SJCRH30 (cell line): Measurements from ENCODE around the gene CIT. TPM values are rescaled to one million over a fixed set of nuclear protein-coding genes. Genes with fewer than 3 reads are reported as not detected.
A peak's percentile ranks its signal among the peaks of the same experiment; 100 is the strongest.

Source experiments
- DNase-seq, 2 experiments: peaks; one replicate each; pipeline ENCODE4 v3.0.0-alpha.2; 2015 to 2020
- H3K27ac ChIP-seq: fragments of 250-450 bp; sonication (Bioruptor Pico); 2 replicates; pipeline ENCODE4 v1.5.1; 2020; ENCODE audit warnings: mild to moderate bottlenecking, moderate library complexity
- H3K27me3 ChIP-seq: fragments of 250-450 bp; sonication (Bioruptor Pico); 2 replicates; pipeline ENCODE4 v1.5.1; 2020; ENCODE audit warnings: mild to moderate bottlenecking, moderate library complexity
- H3K36me3 ChIP-seq: fragments of 250-450 bp; sonication (Bioruptor Pico); 2 replicates; pipeline ENCODE4 v1.5.1; 2020; ENCODE audit warnings: mild to moderate bottlenecking, moderate library complexity
- H3K4me1 ChIP-seq: fragments of 250-450 bp; sonication (Bioruptor Pico); 2 replicates; pipeline ENCODE4 v1.5.1; 2020; ENCODE audit warnings: mild to moderate bottlenecking, moderate library complexity
- H3K4me3 ChIP-seq: fragments of 250-450 bp; sonication (Bioruptor Pico); 2 replicates; pipeline ENCODE4 v1.5.1; 2020; ENCODE audit warnings: mild to moderate bottlenecking, moderate library complexity
- H3K9me3 ChIP-seq: fragments of 250-450 bp; sonication (Bioruptor Pico); replicated peaks from 2 replicates; pipeline ENCODE4 v1.5.1; 2020; ENCODE audit warnings: mild to moderate bottlenecking, moderate library complexity
- total RNA-seq: library from RNA; depleted of rRNA; stranded (reverse); fragments of >200 nt; shearing (Covaris generic); gene quantifications from 2 replicates; pipeline ENCODE4 v1.2.3, GENCODE V29; 2014

The CIT gene
- total RNA-seq, 1 experiment from 2014 or later = 43.7 TPM

- no peaks in the 10 kb centered on the region for H3K9me3 ChIP-seq
- no peak overlapping the region for H3K4me3 ChIP-seq
- H3K27ac ChIP-seq = no peak overlapping the region
- no peaks in the 10 kb centered on the region for H3K27me3 ChIP-seq
- H3K36me3 ChIP-seq = peaks cover 32% of the 10 kb centered on the region
- no peaks in the 10 kb centered on the region for H3K4me1 ChIP-seq
- no peak for DNase-seq
These were observed 195.1 kb downstream of the CIT start for GRCh38 chr12:119681728-119682638.

DNA sequence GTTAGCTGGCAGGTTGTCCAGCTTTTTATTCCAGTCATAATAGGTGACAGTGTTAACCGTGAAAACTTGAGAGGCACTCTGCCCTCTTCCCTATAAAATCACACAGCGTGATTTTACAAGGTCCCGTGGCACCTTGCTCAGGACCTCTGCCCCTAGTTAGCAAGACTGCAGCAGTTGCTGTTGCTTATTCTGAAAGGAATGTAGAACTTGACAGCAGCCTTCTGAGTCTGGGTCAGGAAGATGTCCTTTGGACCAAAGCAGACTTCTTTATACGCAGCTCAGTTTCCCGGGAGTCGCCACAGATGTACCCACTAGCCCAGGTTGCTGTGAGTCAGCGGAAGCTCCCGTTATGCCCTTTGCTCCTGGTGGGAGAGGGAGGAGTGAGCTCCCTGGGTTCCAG is 196.0 kb downstream of the CIT start:
- no peaks in the 10 kb centered on the region for H3K9me3 ChIP-seq
- no peak for DNase-seq
- H3K36me3 ChIP-seq = peaks cover 39% of the 10 kb centered on the region
- H3K27me3 ChIP-seq = no peaks in the 10 kb centered on the region
- no peak overlapping the region for H3K27ac ChIP-seq
- H3K4me3 ChIP-seq = no peak overlapping the region
- no peaks in the 10 kb centered on the region for H3K4me1 ChIP-seq

DNA sequence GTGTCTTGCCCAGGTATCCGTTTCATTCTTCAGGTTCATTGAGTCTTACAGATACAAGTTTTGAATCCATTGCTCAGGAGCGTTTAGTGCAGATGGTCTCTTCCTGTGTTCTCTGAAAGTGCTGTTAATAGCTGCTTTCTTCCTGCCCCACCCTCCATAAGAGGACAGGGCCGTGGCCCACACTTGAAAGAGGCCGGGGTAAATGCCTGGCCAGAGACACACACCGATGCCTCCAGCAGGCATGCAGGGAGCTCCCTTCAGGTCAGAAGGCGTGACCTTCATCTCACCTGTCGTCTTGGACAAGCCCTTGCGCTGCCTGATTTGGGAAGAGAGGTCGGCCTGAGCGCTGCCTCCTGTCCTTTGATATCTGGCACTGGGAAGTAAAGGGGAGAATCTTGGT is 197.6 kb downstream of the CIT start:
- Histone ChIP-seq H3K27ac (no peak overlapping the region), H3K27me3 (no peaks in the 10 kb centered on the region), H3K4me3 (no peak overlapping the region), H3K4me1 (no peaks in the 10 kb centered on the region), H3K9me3 (no peaks in the 10 kb centered on the region), H3K36me3 (peaks cover 52% of the 10 kb centered on the region)
- no peak for DNase-seq

DNA sequence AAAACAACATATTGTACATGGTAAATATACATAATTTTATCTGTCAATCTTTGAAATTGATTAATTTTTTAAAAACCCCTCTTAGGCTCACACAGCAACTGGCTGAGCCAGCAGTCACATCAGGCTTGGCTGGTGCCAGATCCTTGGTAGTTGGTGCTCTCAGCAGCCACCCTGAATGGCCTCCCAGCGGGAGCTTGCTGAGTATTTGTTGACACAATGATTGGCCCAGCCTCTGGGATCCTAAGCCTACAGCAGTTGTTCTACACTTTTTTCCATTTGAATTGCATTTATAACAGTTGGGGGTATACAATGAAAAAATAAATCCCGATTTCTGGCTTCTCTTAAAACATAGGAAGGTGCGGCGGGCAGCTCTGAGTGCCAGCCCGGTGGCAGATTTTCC is 198.0 kb downstream of the CIT start:
- peaks cover 55% of the 10 kb centered on the region for H3K36me3 ChIP-seq
- no peak for DNase-seq
- no peak overlapping the region for H3K27ac ChIP-seq
- H3K27me3 ChIP-seq = no peaks in the 10 kb centered on the region
- no peaks in the 10 kb centered on the region for H3K9me3 ChIP-seq
- H3K4me1 ChIP-seq = no peaks in the 10 kb centered on the region
- H3K4me3 ChIP-seq = no peak overlapping the region

DNA sequence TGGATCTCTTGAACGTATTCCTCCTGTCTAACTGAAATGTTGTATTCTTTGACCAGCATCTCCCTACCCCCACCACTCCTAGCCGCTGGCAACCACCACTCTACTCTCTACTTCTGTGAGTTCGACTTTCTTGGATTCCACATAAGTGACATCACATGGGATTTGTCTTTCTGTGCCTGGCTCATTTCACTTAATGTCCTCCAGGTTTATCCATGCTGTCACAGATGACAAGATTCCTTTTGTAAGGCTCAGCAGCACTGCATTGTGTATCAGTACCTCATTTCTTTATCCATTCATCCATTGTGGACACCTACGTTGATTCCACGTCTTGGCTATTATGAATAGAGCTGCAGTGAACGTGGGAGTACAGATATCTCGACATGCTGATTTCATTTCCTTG is 198.7 kb downstream of the CIT start:
- peaks cover 61% of the 10 kb centered on the region for H3K36me3 ChIP-seq
- H3K9me3 ChIP-seq = no peaks in the 10 kb centered on the region
- no peaks in the 10 kb centered on the region for H3K4me1 ChIP-seq
- H3K27me3 ChIP-seq = no peaks in the 10 kb centered on the region
- no peak overlapping the region for H3K4me3 ChIP-seq
- no peak overlapping the region for H3K27ac ChIP-seq
- DNase-seq = no peak

DNA sequence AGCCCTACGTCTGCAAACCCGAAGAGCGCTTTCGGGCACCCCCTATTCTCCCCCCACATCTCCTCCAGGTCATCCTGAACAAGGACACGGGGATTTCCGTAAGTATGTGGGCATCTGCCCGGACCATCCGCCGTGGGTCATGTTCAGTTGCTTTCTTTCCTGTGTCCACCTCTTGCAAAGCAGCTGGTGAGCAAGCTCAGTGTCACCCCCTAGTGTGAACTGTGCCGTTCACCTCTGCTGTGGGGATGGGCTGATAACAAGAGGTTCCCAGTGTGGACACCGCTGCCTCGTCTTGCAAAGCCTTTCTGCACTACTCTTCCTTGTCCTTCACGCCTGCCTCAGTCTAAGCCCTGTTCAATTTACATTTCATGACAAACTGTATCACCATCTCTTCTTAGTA is 200.5 kb downstream of the CIT start:
- H3K9me3 ChIP-seq = no peaks in the 10 kb centered on the region
- peaks cover 70% of the 10 kb centered on the region for H3K36me3 ChIP-seq
- H3K27me3 ChIP-seq = no peaks in the 10 kb centered on the region

DNA sequence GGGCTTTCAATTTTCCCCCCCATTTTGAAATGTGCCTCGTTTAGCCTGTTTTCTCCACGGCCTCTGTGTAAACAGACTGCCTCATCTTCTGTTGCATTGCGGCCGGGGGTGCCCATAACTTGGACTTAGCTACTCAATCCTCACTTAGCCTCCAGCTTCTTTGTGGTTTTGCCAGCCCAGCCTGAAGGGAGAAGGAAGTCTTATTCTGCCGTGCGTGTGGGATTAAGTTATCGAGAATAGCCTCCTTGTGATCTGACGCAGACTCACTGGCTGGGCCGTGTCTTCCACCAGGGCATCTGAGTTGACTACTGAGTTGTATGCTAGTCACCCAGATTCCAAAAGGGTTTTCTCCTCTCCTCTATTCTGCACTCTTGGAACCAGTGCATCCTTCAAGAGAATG is 201.1 kb downstream of the CIT start:
- Histone ChIP-seq H3K27me3 (no peaks in the 10 kb centered on the region), H3K4me1 (no peaks in the 10 kb centered on the region), H3K4me3 (no peak overlapping the region), H3K36me3 (peaks cover 69% of the 10 kb centered on the region), H3K27ac (no peak overlapping the region), H3K9me3 (no peaks in the 10 kb centered on the region)
- DNase-seq = no peak

More for the DNA sequence above, 200.5 kb downstream of the CIT start:
- DNase-seq = no peak
- H3K4me3 ChIP-seq = no peak overlapping the region
- no peaks in the 10 kb centered on the region for H3K4me1 ChIP-seq
- no peak overlapping the region for H3K27ac ChIP-seq

- Histone ChIP-seq H3K27ac (no peak overlapping the region), H3K9me3 (no peaks in the 10 kb centered on the region), H3K36me3 (peaks cover 67% of the 10 kb centered on the region), H3K27me3 (no peaks in the 10 kb centered on the region), H3K4me3 (no peak overlapping the region), H3K4me1 (no peaks in the 10 kb centered on the region)
- DNase-seq = no peak
These were observed 202.6 kb downstream of the CIT start for GRCh38 chr12:119674560-119674959.

GRCh38 chr12:119673634-119674033 is 203.5 kb downstream of the CIT start:
- H3K36me3 ChIP-seq = peaks cover 65% of the 10 kb centered on the region
- H3K27me3 ChIP-seq = no peaks in the 10 kb centered on the region
- H3K9me3 ChIP-seq = no peaks in the 10 kb centered on the region
- no peak overlapping the region for H3K27ac ChIP-seq
- H3K4me1 ChIP-seq = peaks cover 1% of the 10 kb centered on the region
- no peak for DNase-seq
- no peak overlapping the region for H3K4me3 ChIP-seq

GRCh38 chr12:119672194-119672593 is 204.9 kb downstream of the CIT start:
- DNase-seq = no peak
- Histone ChIP-seq H3K27me3 (no peaks in the 10 kb centered on the region), H3K36me3 (peaks cover 57% of the 10 kb centered on the region), H3K9me3 (no peaks in the 10 kb centered on the region), H3K4me3 (no peak overlapping the region), H3K4me1 (peaks cover 3% of the 10 kb centered on the region), H3K27ac (no peak overlapping the region)

DNA sequence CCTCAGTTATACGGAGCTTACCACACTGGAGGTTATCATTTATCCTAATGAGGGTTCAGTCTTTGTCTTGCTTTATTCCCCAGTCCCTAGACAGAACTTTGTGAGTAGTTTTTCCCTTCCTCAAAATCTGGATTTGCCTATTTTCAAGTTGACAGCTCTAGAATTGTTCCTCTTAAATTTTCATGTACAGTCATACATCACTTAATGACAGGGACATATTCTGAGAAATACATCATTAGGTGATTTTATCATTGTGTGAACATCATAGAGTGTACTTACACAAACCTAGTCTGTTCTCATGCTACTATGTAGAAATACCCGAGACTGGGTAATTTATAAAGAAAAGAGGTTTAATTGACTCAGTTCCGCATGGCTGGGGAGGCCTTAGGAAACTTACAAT is 206.1 kb downstream of the CIT start:
- DNase-seq = no peak
- Histone ChIP-seq H3K27me3 (no peaks in the 10 kb centered on the region), H3K4me3 (no peak overlapping the region), H3K9me3 (no peaks in the 10 kb centered on the region), H3K27ac (no peak overlapping the region), H3K4me1 (peaks cover 3% of the 10 kb centered on the region), H3K36me3 (peaks cover 50% of the 10 kb centered on the region)

GRCh38 chr12:119669744-119670472 is 207.2 kb downstream of the CIT start:
- Histone ChIP-seq H3K27me3 (no peaks in the 10 kb centered on the region), H3K4me3 (no peak overlapping the region), H3K27ac (no peak overlapping the region), H3K9me3 (no peaks in the 10 kb centered on the region), H3K4me1 (peaks cover 3% of the 10 kb centered on the region), H3K36me3 (peaks cover 39% of the 10 kb centered on the region)
- no peak for DNase-seq

DNA sequence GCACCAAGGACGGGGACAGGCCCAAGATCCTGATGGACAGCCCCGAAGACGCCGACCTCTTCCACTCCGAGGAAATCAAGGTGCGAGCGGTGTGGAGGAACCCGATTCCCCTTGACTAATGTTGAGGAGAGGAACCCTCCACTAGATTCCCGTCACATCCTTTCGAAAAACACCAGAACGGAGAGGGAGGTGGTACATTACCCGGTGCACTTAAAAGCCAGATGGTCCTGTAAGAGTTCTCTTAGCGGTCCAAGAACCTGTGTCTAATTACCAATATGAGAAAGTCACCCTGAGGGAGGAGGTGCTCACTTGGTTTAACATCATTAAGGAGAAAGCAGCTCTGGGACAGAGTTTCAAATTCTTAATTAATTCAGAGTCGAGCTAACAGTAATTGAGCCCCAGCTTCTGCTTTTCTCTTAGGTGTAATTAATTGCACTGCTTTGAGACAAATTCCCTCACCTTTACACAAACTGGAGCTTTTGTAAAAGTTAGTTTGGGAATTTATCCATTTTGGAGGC is 208.7 kb downstream of the CIT start:
- Histone ChIP-seq H3K4me1 (peaks cover 3% of the 10 kb centered on the region), H3K27me3 (no peaks in the 10 kb centered on the region), H3K36me3 (peaks cover 27% of the 10 kb centered on the region), H3K4me3 (peak overlapping the region; percentile 94), H3K9me3 (no peaks in the 10 kb centered on the region), H3K27ac (peak overlapping the region; percentile 73)
- no peak for DNase-seq

DNA sequence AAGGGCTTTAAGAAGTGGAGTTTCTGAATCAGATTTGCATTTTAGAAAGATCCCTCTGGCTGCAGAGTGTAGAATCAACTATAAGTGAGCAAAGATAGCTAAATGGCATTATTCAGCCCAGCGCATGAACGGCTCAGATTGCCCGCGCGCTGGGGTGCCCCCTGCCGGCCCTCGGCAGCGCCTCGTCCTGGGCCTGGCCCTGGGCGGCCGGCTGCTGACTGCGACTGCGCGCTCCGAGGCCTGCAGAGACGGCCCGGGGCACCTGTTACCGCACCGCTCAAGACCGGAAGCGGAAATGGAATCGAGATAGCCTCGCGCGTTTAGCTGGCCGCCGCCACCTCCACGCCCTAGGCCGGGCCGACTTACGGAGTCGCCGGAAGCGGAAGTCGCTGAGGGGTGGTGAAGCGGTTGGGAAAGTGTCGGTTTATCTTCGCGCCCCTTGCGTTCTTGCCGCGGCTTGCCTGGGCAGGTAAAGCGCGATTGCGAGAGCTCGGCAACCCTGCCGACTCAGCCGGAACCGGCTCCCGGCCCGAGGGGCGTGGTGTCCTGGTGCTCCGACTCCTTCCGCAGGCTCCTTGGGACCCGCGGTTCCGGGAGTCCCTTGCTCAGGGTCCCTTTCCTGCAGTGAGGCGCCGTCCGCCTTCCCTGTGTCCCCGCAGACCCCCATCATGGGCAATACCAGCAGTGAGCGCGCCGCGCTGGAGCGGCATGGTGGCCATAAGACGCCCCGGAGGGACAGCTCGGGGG is 209.4 kb downstream of the CIT start, which contains the start of gene PRKAB1:
Gene PRKAB1 (plus strand): TSS at position 557 of the 747 bp plus-strand sequence. CDS start 112 bp downstream, at position 669.
- no peaks in the 10 kb centered on the region for H3K9me3 ChIP-seq
- H3K27ac ChIP-seq = peak within 1 kb of the TSS; percentile 73
- no peaks in the 10 kb centered on the region for H3K27me3 ChIP-seq
- peak within 1 kb of the TSS; percentile 94 for H3K4me3 ChIP-seq
- peaks cover 3% of the 10 kb centered on the region for H3K4me1 ChIP-seq
- peak; percentile 95 to 97 for DNase-seq
- H3K36me3 ChIP-seq = peaks cover 23% of the 10 kb centered on the region
